GM12864 (cell line): ENCODE measurements around the gene MTO1.
A peak's percentile ranks its signal among the peaks of the same experiment; 100 is the strongest.
"Not testable (repeated sequence)": the region's sequence is repeated elsewhere in the genome, so short reads cannot be mapped to it uniquely, and the experiment has no call there.

Experiments used
- DNase-seq: peaks from one replicate; pipeline ENCODE4 v3.0.0-alpha.2; 2011; ENCODE audit warnings: low read depth
- H3K4me3 ChIP-seq: 2 replicates; pipeline ENCODE4 v1.5.1; 2011; ENCODE audit warnings: mild to moderate bottlenecking, low read depth, low read length, control low read depth
- TF ChIP-seq, protein P1 (sequence below): IDR thresholded peaks from 2 replicates; pipeline ENCODE4 v1.5.1; 2011; ENCODE audit warnings: low read depth, mild to moderate bottlenecking, moderate library complexity, low read length, control low read depth, inconsistent platforms; ENCODE audit errors: missing control alignments

The MTO1 gene

DNA sequence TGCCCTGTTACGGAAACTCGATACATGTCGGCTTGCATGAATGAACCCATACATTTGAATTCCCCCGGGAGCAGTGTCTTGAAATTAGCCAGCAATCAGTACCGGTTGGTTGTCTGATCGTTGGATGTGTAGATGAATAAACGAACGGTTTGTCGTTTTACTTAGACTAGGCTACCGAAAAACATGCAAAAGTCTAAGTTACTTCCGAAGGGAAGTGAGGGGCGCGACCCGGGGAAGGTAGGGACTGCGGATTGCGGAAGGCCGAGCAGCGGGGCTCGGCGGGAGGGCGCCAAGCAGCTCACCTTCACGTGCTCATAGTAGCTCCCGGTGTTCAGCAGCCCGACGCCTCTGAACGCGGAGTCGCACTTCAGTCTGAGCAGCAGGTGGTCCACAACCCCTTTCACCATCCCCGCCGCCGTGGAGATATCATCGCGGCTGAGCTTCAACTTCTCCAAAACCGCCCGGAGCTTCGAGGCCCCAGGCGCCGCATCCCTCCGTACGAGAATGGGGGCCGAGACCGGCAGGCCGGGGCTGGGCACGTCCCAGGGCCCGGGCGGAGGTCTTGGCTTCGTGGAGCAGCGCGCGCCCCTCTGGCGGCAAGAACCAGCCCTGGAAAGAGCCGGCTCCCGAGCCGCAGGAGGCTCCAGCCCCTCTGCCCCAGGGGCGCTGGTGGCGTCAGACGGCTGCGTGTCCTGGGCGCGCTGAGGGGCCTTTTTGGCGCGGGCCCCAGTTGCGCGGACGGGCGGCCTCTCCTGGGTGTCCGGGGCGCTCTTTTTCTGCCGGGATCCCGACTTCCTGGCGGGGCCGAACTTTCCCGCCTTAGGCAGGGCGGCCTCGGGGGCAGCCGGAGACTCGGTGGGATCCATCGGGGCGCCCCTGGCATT is 10.1 kb upstream of the MTO1 start:
- peak; percentile 54 for DNase-seq
- H3K4me3 ChIP-seq = peak overlapping the region; percentile 65
- TF ChIP-seq, protein P1, sequence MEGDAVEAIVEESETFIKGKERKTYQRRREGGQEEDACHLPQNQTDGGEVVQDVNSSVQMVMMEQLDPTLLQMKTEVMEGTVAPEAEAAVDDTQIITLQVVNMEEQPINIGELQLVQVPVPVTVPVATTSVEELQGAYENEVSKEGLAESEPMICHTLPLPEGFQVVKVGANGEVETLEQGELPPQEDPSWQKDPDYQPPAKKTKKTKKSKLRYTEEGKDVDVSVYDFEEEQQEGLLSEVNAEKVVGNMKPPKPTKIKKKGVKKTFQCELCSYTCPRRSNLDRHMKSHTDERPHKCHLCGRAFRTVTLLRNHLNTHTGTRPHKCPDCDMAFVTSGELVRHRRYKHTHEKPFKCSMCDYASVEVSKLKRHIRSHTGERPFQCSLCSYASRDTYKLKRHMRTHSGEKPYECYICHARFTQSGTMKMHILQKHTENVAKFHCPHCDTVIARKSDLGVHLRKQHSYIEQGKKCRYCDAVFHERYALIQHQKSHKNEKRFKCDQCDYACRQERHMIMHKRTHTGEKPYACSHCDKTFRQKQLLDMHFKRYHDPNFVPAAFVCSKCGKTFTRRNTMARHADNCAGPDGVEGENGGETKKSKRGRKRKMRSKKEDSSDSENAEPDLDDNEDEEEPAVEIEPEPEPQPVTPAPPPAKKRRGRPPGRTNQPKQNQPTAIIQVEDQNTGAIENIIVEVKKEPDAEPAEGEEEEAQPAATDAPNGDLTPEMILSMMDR = no peak

- peak within 1 kb of the TSS; percentile 65 for H3K4me3 ChIP-seq
- TF ChIP-seq, protein P1 = no peak
- DNase-seq = peak; percentile 64
These were observed 9.5 kb upstream of the MTO1 start, which contains the start of gene CGAS for GRCh38 chr6:73452107-73452461. CGAS (minus strand) TSS chr6:73452297; CDS start chr6:73452181, 116 bp downstream.

DNA sequence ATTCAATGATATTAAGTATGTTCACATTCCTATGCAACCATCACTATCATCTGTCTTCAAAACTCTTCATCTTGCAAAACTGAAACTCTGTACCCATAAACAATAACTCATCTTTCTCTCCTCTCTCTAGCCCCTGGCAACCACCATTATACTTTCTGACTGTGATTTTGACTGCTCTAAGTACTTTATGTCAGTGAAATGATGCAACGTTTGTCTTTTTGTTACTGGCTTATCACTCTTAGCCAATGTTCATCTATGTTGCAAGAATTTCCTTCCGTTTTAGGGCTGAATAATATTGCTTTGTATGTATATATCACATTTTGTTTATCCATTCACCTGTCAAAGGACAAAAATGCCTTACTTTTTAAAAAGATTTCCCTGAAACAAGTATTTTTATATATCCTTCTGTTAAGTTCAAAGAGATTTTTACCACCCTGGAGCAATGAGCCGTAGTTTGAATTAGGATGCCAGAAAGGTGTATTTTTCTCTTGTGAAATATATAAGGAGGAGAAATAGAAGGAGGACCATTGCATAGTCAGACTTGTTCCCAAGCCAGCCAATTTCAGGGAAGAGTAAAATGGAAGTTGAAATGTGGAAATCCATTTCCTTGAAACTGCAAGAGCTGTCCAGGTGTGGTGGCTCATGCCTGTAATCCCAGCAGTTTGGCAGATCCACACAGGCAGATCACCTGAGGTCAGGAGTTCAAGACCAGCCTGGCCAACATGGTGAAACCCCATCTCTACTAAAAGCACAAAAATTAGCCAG is 5.5 kb upstream of the MTO1 start:
- no peak for DNase-seq
- H3K4me3 ChIP-seq = no peak overlapping the region
- TF ChIP-seq, protein P1 = no peak

DNA sequence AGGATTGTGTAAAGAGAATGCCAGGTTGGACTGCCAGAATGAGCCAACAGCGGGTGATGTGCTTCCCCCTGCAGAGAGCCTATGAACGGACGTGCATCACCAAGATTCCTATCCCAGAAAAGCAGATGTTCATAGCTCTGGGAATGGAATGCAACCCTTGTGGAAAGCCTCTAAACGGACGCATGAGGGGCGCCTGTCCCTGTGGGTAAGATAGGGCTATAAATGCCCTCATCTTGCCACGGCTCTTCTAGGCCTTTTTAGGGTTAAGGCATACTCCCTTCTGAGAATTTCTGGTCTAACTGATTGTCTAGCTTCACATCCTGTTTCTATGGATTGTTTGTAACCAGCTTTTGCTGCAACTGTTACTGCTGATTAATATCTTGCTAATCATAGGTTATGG is 2.1 kb upstream of the MTO1 start:
- DNase-seq, H3K4me3 ChIP-seq: not testable (repeated sequence)

- TF ChIP-seq, protein P1 = no peak
- DNase-seq = no peak
- no peak overlapping the region for H3K4me3 ChIP-seq
These were observed 1.5 kb upstream of the MTO1 start for GRCh38 chr6:73460056-73460455.

- no peak overlapping the region; the same call in 1 of the 2 replicates for H3K4me3 ChIP-seq
- DNase-seq = peak; percentile 58
- TF ChIP-seq, protein P1 = no peak
These were observed 10.3 kb downstream of the MTO1 start for GRCh38 chr6:73471686-73472290.

DNA sequence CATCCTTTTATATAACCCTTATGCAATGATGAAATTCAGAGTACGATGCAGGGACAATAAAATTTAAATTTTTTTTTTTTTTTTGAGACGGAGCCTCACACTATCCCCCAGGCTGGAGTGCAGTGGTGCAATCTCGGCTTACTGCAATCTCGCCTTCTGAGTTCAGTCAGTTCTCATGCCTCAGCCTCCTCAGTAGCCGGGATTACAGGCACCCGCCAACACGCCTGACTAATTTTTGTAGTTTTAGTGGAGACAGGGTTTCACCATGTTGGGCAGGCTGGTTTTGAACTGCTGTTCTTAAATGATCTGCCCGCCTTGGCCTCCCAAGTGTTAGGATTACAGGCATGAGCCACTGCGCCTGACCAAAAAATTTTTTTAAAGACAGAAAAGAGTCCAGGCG is 15.2 kb downstream of the MTO1 start:
- no peak overlapping the region for H3K4me3 ChIP-seq
- TF ChIP-seq, protein P1 = no peak
- no peak for DNase-seq
